Measurements from ENCODE around the gene HIVEP3. TPM values are rescaled to one million over a fixed set of nuclear protein-coding genes. Genes with fewer than 3 reads are reported as not detected.
A peak's percentile ranks its signal among the peaks of the same experiment; 100 is the strongest.

Gene HIVEP3
- total and polyA plus RNA-seq, 2 experiments from 2014 or later = 0.57 to 5.9 TPM

DNA sequence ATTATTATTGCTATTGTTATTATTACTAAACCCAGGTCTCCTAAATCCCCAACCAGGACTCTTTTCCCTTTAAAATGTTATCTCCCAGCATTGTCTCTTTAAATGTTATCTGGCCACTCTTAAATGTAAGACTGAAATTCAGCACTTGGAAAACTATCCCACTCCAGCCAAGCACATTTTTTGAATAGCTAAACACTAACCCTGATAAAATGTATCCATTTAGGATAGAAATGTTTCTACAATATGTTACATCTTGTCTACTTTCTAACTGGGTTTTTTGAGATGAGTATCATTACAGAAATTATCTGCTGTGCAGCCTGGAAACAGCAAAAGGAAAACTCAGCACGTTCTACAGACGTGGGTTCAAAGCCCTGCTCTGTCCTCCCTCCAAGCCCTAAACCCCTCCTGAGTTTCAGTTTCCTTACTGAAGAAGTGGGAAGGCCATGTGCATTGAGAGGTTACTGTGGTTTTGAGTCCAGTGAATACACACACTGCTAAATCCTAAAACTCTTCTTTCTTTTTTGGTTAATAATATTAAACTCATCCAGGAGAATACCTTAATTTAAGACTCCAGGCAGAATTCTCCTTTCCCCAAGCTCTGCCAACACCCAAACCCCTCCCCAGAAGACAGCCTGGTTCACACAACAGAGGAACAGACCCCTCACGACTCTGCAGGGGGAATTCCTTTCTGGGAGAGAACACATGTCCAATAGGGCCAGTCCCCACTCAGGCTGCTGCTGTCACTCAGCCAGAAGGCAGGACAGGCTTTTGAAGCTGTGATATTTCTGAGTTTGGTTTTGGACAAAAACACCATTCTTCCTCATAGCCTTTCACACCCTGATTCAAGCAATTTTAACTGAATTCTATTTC is 41.9 kb downstream of the HIVEP3 start:
- H2AFZ ChIP-seq = no peak overlapping the region
- no peaks in the 10 kb centered on the region for H3K36me3 ChIP-seq (replicated peaks; ENCODE audit: insufficient read depth, low read depth)

DNA sequence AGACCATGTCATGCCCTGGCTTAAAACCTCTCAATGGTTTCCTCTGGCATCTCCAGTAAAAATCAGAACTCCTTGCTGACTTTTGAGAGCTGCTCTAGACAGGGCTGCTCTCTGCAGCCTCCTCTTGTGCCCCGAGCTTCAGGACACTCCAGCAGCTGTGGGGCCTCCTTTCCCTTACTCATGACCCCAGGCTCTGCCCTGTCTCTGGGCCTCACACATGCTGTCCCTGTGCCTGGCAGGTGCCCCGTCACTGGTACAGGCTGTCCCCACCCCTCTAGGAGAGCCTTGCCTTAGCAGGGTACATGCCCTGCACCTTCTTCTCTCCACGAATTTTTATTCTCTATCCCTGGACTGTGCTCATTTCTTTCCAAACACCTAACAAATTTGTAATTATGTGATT is 43.2 kb downstream of the HIVEP3 start:
- 73% methylated on average over 3 of the region's 3 CpGs for WGBS (ENCODE audit: low lambda C conversion rate, missing lambda C conversion rate)
- H3K9me2 ChIP-seq (replicated peaks; ENCODE audit: insufficient read depth) = no peaks in the 10 kb centered on the region
- H2AFZ ChIP-seq = no peak overlapping the region
- no peaks in the 10 kb centered on the region for H3K4me1 ChIP-seq (ENCODE audit: insufficient read depth)
- no peaks in the 10 kb centered on the region for H3K36me3 ChIP-seq (replicated peaks; ENCODE audit: insufficient read depth, low read depth)
- DNase-seq (ENCODE audit: low spot score) = no peak
- no peaks in the 10 kb centered on the region for H3K9me3 ChIP-seq (ENCODE audit: low read depth)
- no peaks in the 10 kb centered on the region for H3K79me2 ChIP-seq
- H4K20me1 ChIP-seq (ENCODE audit: insufficient read depth, poor library complexity, severe bottlenecking) = no peaks in the 10 kb centered on the region
- no peak overlapping the region for H3K4me3 ChIP-seq
- H3K27ac ChIP-seq = no peak overlapping the region
- no peak overlapping the region for H3K4me2 ChIP-seq
- H3K27me3 ChIP-seq = peaks cover 5% of the 10 kb centered on the region
- TF ChIP-seq, protein P1, sequence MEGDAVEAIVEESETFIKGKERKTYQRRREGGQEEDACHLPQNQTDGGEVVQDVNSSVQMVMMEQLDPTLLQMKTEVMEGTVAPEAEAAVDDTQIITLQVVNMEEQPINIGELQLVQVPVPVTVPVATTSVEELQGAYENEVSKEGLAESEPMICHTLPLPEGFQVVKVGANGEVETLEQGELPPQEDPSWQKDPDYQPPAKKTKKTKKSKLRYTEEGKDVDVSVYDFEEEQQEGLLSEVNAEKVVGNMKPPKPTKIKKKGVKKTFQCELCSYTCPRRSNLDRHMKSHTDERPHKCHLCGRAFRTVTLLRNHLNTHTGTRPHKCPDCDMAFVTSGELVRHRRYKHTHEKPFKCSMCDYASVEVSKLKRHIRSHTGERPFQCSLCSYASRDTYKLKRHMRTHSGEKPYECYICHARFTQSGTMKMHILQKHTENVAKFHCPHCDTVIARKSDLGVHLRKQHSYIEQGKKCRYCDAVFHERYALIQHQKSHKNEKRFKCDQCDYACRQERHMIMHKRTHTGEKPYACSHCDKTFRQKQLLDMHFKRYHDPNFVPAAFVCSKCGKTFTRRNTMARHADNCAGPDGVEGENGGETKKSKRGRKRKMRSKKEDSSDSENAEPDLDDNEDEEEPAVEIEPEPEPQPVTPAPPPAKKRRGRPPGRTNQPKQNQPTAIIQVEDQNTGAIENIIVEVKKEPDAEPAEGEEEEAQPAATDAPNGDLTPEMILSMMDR (IDR thresholded peaks at IDR 0.05; ENCODE audit: poor library complexity) = no peak
- TF ChIP-seq EZH2phosphoT487 (IDR thresholded peaks at IDR 0.05; ENCODE audit: low read depth, severe bottlenecking, unreplicated experiment) (no peak), EZH2 (IDR thresholded peaks at IDR 0.05; ENCODE audit: borderline replicate concordance) (no peak)

More for the DNA sequence above, 41.9 kb downstream of the HIVEP3 start:
- Histone ChIP-seq H3K27ac (no peak overlapping the region), H3K9me2 (replicated peaks; ENCODE audit: insufficient read depth) (no peaks in the 10 kb centered on the region), H3K4me3 (no peak overlapping the region), H4K20me1 (ENCODE audit: insufficient read depth, poor library complexity, severe bottlenecking) (no peaks in the 10 kb centered on the region), H3K79me2 (no peaks in the 10 kb centered on the region), H3K27me3 (no peaks in the 10 kb centered on the region), H3K9me3 (ENCODE audit: low read depth) (no peaks in the 10 kb centered on the region), H3K4me2 (peak overlapping the region; percentile 16), H3K4me1 (ENCODE audit: insufficient read depth) (no peaks in the 10 kb centered on the region)
- TF ChIP-seq EZH2 (IDR thresholded peaks at IDR 0.05; ENCODE audit: borderline replicate concordance) = no peak
- TF ChIP-seq, protein P1 (IDR thresholded peaks at IDR 0.05; ENCODE audit: poor library complexity) = no peak
- no peak for TF ChIP-seq EZH2phosphoT487 (IDR thresholded peaks at IDR 0.05; ENCODE audit: low read depth, severe bottlenecking, unreplicated experiment)
- no peak for DNase-seq (ENCODE audit: low spot score)
- 46% methylated on average over 3 of the region's 3 CpGs for WGBS (ENCODE audit: low lambda C conversion rate, missing lambda C conversion rate)

DNA sequence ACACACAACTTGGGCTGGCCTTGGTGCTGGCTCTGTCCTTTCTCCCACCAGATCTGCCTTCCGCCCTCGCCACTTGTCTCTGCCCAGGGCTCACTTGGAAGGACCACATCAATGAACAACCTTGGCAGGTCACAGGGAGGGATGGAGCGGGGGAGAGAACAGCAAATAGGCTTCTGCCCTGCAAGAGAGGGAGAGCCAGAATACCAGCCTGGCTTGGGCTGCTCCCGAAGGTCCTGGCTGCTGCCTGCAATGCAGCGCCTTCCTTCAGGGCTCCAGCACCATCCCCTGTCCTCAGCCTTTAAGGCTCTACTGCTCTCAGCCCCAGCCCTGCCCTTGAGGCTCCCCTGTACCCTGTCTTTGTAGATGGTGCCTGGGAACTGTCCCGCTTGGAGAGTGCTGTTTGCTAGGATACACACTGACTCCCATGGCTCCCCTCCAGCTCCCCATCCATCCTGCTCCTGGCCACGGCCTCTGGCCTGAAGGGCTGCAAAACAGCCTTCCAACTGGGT is 43.8 kb downstream of the HIVEP3 start:
- H3K27ac ChIP-seq = no peak overlapping the region
- TF ChIP-seq EZH2phosphoT487 (IDR thresholded peaks at IDR 0.05; ENCODE audit: low read depth, severe bottlenecking, unreplicated experiment) = no peak
- TF ChIP-seq, protein P1 (IDR thresholded peaks at IDR 0.05; ENCODE audit: poor library complexity) = no peak
- no peak for TF ChIP-seq EZH2 (IDR thresholded peaks at IDR 0.05; ENCODE audit: borderline replicate concordance)
- no peak overlapping the region for H3K4me2 ChIP-seq
- H3K27me3 ChIP-seq = peaks cover 5% of the 10 kb centered on the region
- H3K4me3 ChIP-seq = no peak overlapping the region
- H3K4me1 ChIP-seq (ENCODE audit: insufficient read depth) = no peaks in the 10 kb centered on the region
- WGBS (ENCODE audit: low lambda C conversion rate, missing lambda C conversion rate) = 76% methylated on average over 7 of the region's 7 CpGs
- no peaks in the 10 kb centered on the region for H3K36me3 ChIP-seq (replicated peaks; ENCODE audit: insufficient read depth, low read depth)
- H3K9me3 ChIP-seq (ENCODE audit: low read depth) = no peaks in the 10 kb centered on the region
- DNase-seq (ENCODE audit: low spot score) = no peak
- no peak overlapping the region for H2AFZ ChIP-seq
- H4K20me1 ChIP-seq (ENCODE audit: insufficient read depth, poor library complexity, severe bottlenecking) = no peaks in the 10 kb centered on the region
- H3K79me2 ChIP-seq = no peaks in the 10 kb centered on the region
- no peaks in the 10 kb centered on the region for H3K9me2 ChIP-seq (replicated peaks; ENCODE audit: insufficient read depth)
